Activated naive CD8-positive, alpha-beta T cell treated with anti-CD3 and anti-CD28 coated beads for 36 hours (primary cell): ENCODE data around the gene NFATC2. TPM values are rescaled to one million over a fixed set of nuclear protein-coding genes. Genes with fewer than 3 reads are reported as not detected.
"Not testable (repeated sequence)": the region's sequence is repeated elsewhere in the genome, so short reads cannot be mapped to it uniquely, and the experiment has no call there.

Experiments used
- DNase-seq: peaks from one replicate; pipeline ENCODE4 v3.0.0; 2021
- H3K27ac Mint-ChIP-seq: one replicate; pipeline ENCODE4 v1.8.0; 2022; ENCODE audit warnings: mild to moderate bottlenecking, moderate library complexity, mixed read lengths
- H3K27me3 Mint-ChIP-seq: one replicate; pipeline ENCODE4 v1.8.0; 2022; ENCODE audit warnings: mild to moderate bottlenecking, mixed read lengths
- H3K36me3 Mint-ChIP-seq: one replicate; pipeline ENCODE4 v1.8.0; 2021; ENCODE audit warnings: mild to moderate bottlenecking, mixed read lengths
- H3K4me1 Mint-ChIP-seq: one replicate; pipeline ENCODE4 v1.8.0; 2021; ENCODE audit warnings: mixed read lengths
- H3K4me3 Mint-ChIP-seq: one replicate; pipeline ENCODE4 v1.8.0; 2022; ENCODE audit warnings: mild to moderate bottlenecking, moderate library complexity, mixed read lengths
- H3K9me3 Mint-ChIP-seq: one replicate; pipeline ENCODE4 v1.8.0; 2022; ENCODE audit warnings: mixed read lengths
- total RNA-seq, 2 experiments: library from RNA; stranded (reverse); gene quantifications; one replicate each; pipeline ENCODE4 v1.2.3, GENCODE V29; 2021

Gene NFATC2
- total RNA-seq, 2 experiments from 2014 or later, result 31.0 to 31.7 TPM

DNA sequence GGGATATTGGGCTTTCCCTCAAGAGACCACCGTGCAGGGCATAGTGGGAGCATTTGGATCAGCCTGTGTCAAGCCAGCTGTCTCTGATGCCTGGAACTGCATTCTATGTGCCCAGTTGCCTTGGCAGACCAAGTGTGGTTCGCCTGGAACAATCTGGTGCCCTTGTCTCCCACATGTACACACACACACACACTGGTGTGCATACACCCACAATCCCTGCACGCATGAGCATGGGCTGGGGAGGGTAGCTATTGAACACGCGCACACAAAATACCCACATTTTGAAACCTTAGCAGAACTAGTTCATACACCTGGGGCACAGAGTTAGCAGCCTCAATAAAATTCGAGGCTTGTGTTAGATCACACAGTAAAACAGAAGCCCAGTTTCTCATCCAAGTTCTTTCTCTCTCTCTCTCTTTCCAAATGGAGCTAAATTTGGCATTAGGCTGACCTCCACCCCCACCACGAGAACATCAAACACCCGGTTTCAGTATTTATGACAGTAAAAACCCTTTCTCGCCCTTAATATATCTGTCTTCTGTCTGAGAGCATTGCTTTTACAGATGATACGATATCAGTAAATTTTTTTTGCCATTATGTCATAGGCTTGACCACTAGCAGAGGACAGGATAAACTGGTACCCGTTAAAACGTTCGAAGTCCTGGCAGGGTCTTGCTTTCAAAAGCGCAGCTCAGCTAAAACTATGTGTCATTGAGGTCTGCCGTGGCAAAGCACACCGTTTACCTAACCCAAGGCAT lies 18.2 kb upstream of the NFATC2 start:
- Mint-ChIP-seq H3K36me3 (no peaks in the 10 kb centered on the region), H3K4me3 (peak overlapping the region; percentile 66), H3K27ac (no peak overlapping the region), H3K9me3 (no peaks in the 10 kb centered on the region), H3K27me3 (peaks cover 83% of the 10 kb centered on the region), H3K4me1 (peaks cover 27% of the 10 kb centered on the region)
- DNase-seq, result no peak

DNA sequence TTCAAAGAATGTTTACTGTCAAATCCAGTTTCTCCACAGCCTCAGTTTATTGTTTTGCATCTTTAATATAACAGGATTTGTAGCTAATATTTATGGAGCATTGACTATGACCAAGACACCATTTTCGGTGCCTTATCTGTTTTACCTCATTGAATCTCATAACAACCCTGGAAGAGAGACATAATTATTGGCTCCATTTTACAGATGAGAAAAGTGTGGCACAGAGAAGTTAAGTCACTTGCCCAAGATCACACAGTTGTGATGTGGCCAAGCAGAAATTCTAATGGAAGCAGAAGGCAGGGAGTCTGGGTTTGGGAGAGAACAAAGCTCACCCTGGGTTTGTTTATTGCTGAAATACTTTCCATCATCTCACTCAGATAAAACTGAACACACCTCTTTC lies 17.5 kb upstream of the NFATC2 start:
- Mint-ChIP-seq H3K4me1 (peaks cover 27% of the 10 kb centered on the region), H3K27me3 (peaks cover 86% of the 10 kb centered on the region), H3K4me3 (no peak overlapping the region), H3K9me3 (no peaks in the 10 kb centered on the region), H3K36me3 (no peaks in the 10 kb centered on the region), H3K27ac (no peak overlapping the region)
- no peak for DNase-seq

DNA sequence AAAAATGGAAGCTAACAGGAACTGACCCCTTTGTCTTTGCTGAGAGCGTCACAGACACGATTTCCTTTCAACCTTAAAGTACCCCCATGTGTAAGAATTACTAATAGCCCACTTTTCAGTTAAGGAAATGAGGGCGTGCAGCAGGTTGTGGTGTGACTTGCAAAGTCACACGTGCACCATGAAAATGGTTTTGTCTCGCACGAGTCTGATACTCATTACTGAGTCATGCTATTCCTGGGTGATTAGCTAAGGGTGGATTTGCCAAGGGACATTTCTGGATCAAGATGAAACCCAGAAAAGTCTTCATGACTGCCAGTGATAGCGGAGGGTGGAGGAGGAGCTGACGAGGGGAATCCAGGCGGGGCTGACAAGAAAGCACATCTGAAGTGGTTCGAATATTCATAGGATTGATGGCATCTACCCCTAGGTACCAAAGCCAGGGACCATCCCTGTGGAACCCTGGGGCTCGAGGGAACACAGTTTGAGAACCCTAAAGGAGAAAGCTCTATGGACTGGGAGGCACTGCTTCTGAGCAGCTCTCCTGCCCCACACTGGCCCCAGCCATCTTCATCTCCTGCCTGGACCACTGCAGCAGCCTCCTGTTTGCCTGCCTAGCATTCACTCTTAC lies 12.1 kb upstream of the NFATC2 start:
- DNase-seq, result no peak
- Mint-ChIP-seq H3K4me1 (peaks cover 15% of the 10 kb centered on the region), H3K27ac (peak overlapping the region; percentile 62), H3K27me3 (peaks cover 37% of the 10 kb centered on the region), H3K4me3 (no peak overlapping the region), H3K9me3 (no peaks in the 10 kb centered on the region), H3K36me3 (no peaks in the 10 kb centered on the region)

DNA sequence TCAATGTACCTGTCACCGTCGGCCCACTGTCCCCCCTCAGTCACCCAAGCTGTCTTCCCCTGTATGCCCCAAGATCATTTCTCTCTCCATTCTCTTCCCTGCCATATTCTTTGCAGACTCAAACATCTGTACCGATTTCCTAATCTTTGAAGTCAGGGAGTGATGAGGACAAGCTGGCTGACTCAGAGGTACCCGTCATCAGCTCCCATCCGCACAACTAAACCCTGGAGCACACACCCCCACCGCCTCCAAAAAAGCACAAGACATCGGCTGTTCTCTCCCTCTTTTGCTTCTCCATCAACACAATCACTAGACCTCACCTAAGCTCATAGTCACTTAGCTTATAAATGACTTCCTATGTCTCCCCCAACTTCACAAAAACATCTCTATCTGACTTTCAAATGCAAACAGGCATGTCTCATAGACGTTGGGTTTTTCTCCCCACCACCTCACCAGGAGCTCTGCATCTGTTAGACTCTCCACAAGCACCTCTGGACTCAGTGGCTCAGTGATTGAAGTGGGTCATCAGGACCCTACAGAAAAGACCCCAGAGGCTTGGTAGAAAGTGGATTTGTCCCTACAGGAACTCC lies 11.5 kb upstream of the NFATC2 start:
- H3K27ac Mint-ChIP-seq, result peak overlapping the region; percentile 62
- peaks cover 15% of the 10 kb centered on the region for H3K4me1 Mint-ChIP-seq
- peaks cover 31% of the 10 kb centered on the region for H3K27me3 Mint-ChIP-seq
- no peak overlapping the region for H3K4me3 Mint-ChIP-seq
- H3K36me3 Mint-ChIP-seq, result no peaks in the 10 kb centered on the region
- no peaks in the 10 kb centered on the region for H3K9me3 Mint-ChIP-seq
- DNase-seq, result no peak

DNA sequence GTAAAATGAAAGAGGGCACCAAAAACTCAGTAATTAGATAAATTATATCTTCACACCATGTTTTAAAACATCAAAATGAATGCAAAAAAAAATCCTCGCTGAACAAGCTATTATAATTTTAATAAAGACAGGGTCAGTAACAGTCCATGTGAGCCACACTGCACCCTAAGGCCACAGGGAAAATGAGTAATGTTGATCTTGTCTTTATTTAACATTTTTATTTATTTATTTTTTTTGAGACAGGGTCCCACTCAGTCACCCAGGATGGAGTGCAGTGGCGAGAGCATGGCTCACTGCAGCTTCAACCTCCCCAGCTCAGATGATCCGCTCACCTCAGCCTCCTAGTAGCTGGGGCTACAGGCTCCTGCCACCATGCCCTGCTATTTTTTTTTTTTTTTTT lies 8.7 kb upstream of the NFATC2 start:
- Mint-ChIP-seq H3K27ac (no peak overlapping the region), H3K27me3 (peaks cover 6% of the 10 kb centered on the region), H3K4me1 (peaks cover 13% of the 10 kb centered on the region), H3K36me3 (no peaks in the 10 kb centered on the region), H3K9me3 (no peaks in the 10 kb centered on the region), H3K4me3 (no peak overlapping the region)
- no peak for DNase-seq

GRCh38 chr20:51549474-51549873 lies 7.0 kb upstream of the NFATC2 start:
- Mint-ChIP-seq H3K9me3 (no peaks in the 10 kb centered on the region), H3K27ac (no peak overlapping the region), H3K4me3 (no peak overlapping the region), H3K36me3 (no peaks in the 10 kb centered on the region), H3K27me3 (no peaks in the 10 kb centered on the region), H3K4me1 (peaks cover 8% of the 10 kb centered on the region)
- DNase-seq, result no peak

GRCh38 chr20:51547951-51548350 lies 5.4 kb upstream of the NFATC2 start:
- no peak for DNase-seq
- Mint-ChIP-seq H3K4me3 (no peak overlapping the region), H3K27ac (no peak overlapping the region), H3K4me1 (peaks cover 5% of the 10 kb centered on the region), H3K36me3 (no peaks in the 10 kb centered on the region), H3K27me3 (peaks cover 3% of the 10 kb centered on the region), H3K9me3 (no peaks in the 10 kb centered on the region)

- Mint-ChIP-seq H3K36me3 (peaks cover 6% of the 10 kb centered on the region), H3K27ac (no peak overlapping the region), H3K9me3 (no peaks in the 10 kb centered on the region), H3K4me1 (peaks cover 10% of the 10 kb centered on the region), H3K27me3 (peaks cover 3% of the 10 kb centered on the region), H3K4me3 (no peak overlapping the region)
- DNase-seq, result no peak
Observed at GRCh38 chr20:51545515-51545914, 3.0 kb upstream of the NFATC2 start.

DNA sequence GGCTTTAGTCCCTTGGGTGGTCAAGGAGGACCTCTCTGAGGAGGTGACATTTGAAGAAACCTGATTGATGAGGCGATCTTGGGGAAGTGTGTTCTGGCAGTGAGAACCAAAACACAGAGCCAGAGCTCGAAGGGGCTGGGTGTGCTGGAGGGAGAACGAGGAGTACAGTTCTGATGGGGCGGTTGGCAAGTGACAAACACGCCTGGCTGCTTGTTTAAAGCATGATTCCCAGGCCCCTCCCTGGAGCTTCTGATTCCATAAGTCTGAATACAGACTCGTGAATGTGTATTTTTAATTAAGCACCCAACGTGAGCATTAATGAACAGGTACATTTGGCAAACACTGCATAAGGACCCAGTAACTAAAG lies 886 bp upstream of the NFATC2 start:
- peaks cover 24% of the 10 kb centered on the region for H3K36me3 Mint-ChIP-seq
- H3K9me3 Mint-ChIP-seq, result peaks cover 2% of the 10 kb centered on the region
- H3K4me3 Mint-ChIP-seq, result peak overlapping the region; percentile 72
- H3K27ac Mint-ChIP-seq, result peak overlapping the region; percentile 64
- peaks cover 23% of the 10 kb centered on the region for H3K4me1 Mint-ChIP-seq
- DNase-seq, result no peak
- H3K27me3 Mint-ChIP-seq, result peaks cover 3% of the 10 kb centered on the region

GRCh38 chr20:51542033-51542570 lies 417 bp downstream of the NFATC2 start:
- DNase-seq, result peak; percentile 70
- peaks cover 3% of the 10 kb centered on the region for H3K27me3 Mint-ChIP-seq
- peaks cover 35% of the 10 kb centered on the region for H3K36me3 Mint-ChIP-seq
- H3K9me3 Mint-ChIP-seq, result peaks cover 6% of the 10 kb centered on the region
- peak overlapping the region; percentile 98 for H3K27ac Mint-ChIP-seq
- peaks cover 36% of the 10 kb centered on the region for H3K4me1 Mint-ChIP-seq
- H3K4me3 Mint-ChIP-seq, result peak overlapping the region; percentile 96

DNA sequence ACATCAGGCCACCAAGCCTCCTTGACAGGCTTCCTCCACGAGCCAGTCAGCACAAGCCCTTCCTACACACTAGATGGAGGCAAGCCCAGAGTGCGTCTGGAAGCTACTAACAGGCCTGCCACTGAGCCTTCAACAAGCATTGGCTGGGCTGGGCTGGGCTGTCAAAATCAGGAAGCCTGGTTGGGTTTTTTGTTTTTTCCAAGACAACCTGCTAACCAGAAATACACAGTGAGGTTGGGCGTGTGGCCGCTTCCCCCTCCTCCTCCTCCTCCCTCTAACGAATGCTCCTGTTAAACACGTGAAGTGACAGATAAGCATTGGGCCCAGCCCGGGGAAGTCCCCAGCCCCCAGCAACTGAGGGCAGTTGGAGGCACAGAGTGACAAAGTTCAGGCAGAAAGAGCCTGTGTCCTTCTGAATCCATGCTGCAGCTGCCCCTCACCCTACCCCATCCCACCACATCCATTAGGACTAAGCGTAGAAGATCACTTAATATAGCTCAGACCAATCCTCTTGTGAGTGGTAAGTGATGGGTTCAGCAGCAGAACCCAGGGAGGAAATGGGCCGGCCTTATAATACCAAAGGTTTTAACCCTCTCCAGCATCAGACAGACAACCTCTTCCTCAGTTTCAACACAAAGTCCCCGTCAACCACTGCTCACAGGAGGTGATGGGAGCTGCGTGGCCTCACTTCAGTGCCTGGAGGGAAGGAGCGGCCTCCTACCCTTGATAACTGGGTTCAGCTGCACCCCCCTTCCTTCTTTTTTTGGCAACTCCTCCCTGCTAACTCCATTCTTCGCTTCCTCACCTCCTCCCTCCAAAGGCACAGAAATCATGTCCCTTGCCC lies 1.1 kb downstream of the NFATC2 start:
- Mint-ChIP-seq H3K4me3 (peak overlapping the region; percentile 96), H3K27me3 (peaks cover 3% of the 10 kb centered on the region), H3K27ac (peak overlapping the region; percentile 98), H3K9me3 (peaks cover 6% of the 10 kb centered on the region), H3K36me3 (peaks cover 41% of the 10 kb centered on the region), H3K4me1 (peaks cover 43% of the 10 kb centered on the region)
- peak; percentile 84 for DNase-seq

DNA sequence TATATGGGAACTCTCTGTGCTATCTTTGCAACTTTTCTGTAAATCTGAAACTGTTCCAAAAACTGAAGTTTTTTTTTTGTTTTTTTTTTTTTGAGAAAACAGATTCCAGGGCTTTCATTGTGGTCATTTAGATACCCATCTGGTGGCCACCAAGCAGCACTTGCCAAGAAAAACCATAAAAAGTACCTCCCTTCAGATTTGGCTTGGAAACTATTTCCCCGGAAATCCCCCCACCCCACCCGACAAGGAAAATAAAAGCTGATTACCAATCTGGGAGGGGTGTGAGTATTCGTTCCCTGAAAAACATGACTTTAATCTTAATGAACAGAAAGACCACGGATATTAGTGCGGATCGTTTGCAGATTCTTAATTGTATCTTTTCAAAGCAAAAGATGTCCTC lies 1.9 kb downstream of the NFATC2 start:
- H3K4me3 Mint-ChIP-seq, result peak overlapping the region; percentile 96
- peaks cover 6% of the 10 kb centered on the region for H3K9me3 Mint-ChIP-seq
- H3K27ac Mint-ChIP-seq, result peak overlapping the region; percentile 98
- H3K27me3 Mint-ChIP-seq, result peaks cover 3% of the 10 kb centered on the region
- no peak for DNase-seq
- H3K36me3 Mint-ChIP-seq, result peaks cover 44% of the 10 kb centered on the region
- H3K4me1 Mint-ChIP-seq, result peaks cover 51% of the 10 kb centered on the region

- H3K4me3 Mint-ChIP-seq, result peak overlapping the region; percentile 96
- not testable (repeated sequence) for H3K9me3 Mint-ChIP-seq, H3K27me3 Mint-ChIP-seq, DNase-seq
- H3K4me1 Mint-ChIP-seq, result peaks cover 56% of the 10 kb centered on the region
- H3K27ac Mint-ChIP-seq, result peak overlapping the region; percentile 98
- H3K36me3 Mint-ChIP-seq, result peaks cover 47% of the 10 kb centered on the region
Observed at GRCh38 chr20:51540074-51540473, 2.4 kb downstream of the NFATC2 start.

- Mint-ChIP-seq H3K27me3 (no peaks in the 10 kb centered on the region), H3K9me3 (peaks cover 6% of the 10 kb centered on the region), H3K4me3 (peak overlapping the region; percentile 19), H3K27ac (peak overlapping the region; percentile 89), H3K36me3 (peaks cover 64% of the 10 kb centered on the region), H3K4me1 (peaks cover 85% of the 10 kb centered on the region)
- DNase-seq, result no peak
Observed at GRCh38 chr20:51536116-51537069, 6.1 kb downstream of the NFATC2 start.
